AG04450 (cell line): Measurements from ENCODE around the gene ZFP69B. TPM values are rescaled to one million over a fixed set of nuclear protein-coding genes. Genes with fewer than 3 reads are reported as not detected.
"Not testable (repeated sequence)": the region's sequence is repeated elsewhere in the genome, so short reads cannot be mapped to it uniquely, and the experiment has no call there.

Experiments
- CTCF ChIA-PET: fragments of 300-600, 350-600 bp; formaldehyde crosslinking; extraction: SDS; loops from one replicate; lab custom pipeline; 2022; ENCODE audit warnings: antibody characterized with exemption, inconsistent platforms; lab: Charles Lee
- POLR2A ChIA-PET: fragments of 350-600 bp; formaldehyde crosslinking; extraction: SDS; loops from one replicate; lab custom pipeline; 2021; ENCODE audit warnings: antibody characterized with exemption, inconsistent platforms; lab: Yijun Ruan, JAX
- DNase-seq: peaks from one replicate; pipeline ENCODE4 v3.0.0-alpha.2; 2011; ENCODE audit warnings: low read depth, low spot score
- H3K27ac ChIP-seq: one replicate; pipeline ENCODE4 v1.5.1; 2012; ENCODE audit warnings: low read depth, low read length, control low read depth
- H3K27me3 ChIP-seq: one replicate; pipeline ENCODE4 v1.6.0; 2012; ENCODE audit warnings: low read length; ENCODE audit not compliant: control insufficient read depth, insufficient read depth
- H3K4me3 ChIP-seq: 2 replicates; pipeline ENCODE4 v1.5.1; 2011; ENCODE audit warnings: mild to moderate bottlenecking, low read depth, low read length, control low read depth
- H3K9me3 ChIP-seq: 2 replicates; pipeline ENCODE4 v1.5.1; 2012; ENCODE audit warnings: low read length; ENCODE audit not compliant: control insufficient read depth, insufficient read depth
- CTCF ChIP-seq: IDR thresholded peaks from 2 replicates; pipeline ENCODE4 v1.5.1; 2011; ENCODE audit warnings: low read depth, low read length, control low read depth, inconsistent platforms
- polyA plus RNA-seq: library from polyadenylated mRNA; depleted of rRNA; stranded (reverse); fragments of >200 nt; gene quantifications from 2 replicates; pipeline ENCODE4 v1.2.3, GENCODE V29; 2011

ZFP69B gene
- polyA plus RNA-seq, 1 experiment, result 5.9 TPM

GRCh38 chr1:40476924-40477677, 26.8 kb downstream of the ZFP69B start, which contains the start of gene ZFP69:
Gene ZFP69, plus strand, starts transcription at chr1:40477290. Its CDS starts 2,072 bp downstream, at chr1:40479362.
- Histone ChIP-seq H3K9me3 (peaks cover 20% of the 10 kb centered on the region), H3K27ac (no peak within 1 kb of the TSS), H3K27me3 (no peaks in the 10 kb centered on the region), H3K4me3 (peak within 1 kb of the TSS; percentile 71)
- TF ChIP-seq CTCF, result no peak
- ChIA-PET POLR2A (interaction anchor here (1.3 to 2.1 kb wide), 2 partner anchors 27 to 214 kb away, joined by 5 to 8 read pairs; partner anchors contain the start of genes NFYC and ZFP69B), CTCF (interaction anchor here (1.2 kb wide), 1 partner anchor 56 kb away, joined by 4 read pairs; no protein-coding TSS in a partner anchor)
- DNase-seq, result peak; percentile 4

- no peaks in the 10 kb centered on the region for H3K27me3 ChIP-seq
- ChIA-PET CTCF (interaction anchor here (1.2 kb wide), 1 partner anchor 55 kb away, joined by 4 read pairs; no protein-coding TSS in a partner anchor), POLR2A (interaction anchor here (1.3 to 2.1 kb wide), 2 partner anchors 27 to 214 kb away, joined by 5 to 8 read pairs; partner anchors contain the start of genes NFYC and ZFP69B)
- H3K9me3 ChIP-seq, result peaks cover 20% of the 10 kb centered on the region
- no peak for DNase-seq
- peak overlapping the region; percentile 71 for H3K4me3 ChIP-seq
- no peak for TF ChIP-seq CTCF
- no peak overlapping the region for H3K27ac ChIP-seq
These were observed 27.4 kb downstream of the ZFP69B start for GRCh38 chr1:40477678-40478053.

GRCh38 chr1:40478276-40478675, 28.0 kb downstream of the ZFP69B start:
- no peak for TF ChIP-seq CTCF
- DNase-seq, result no peak
- peaks cover 20% of the 10 kb centered on the region for H3K9me3 ChIP-seq
- H3K27ac ChIP-seq, result no peak overlapping the region
- POLR2A ChIA-PET, result interaction anchor here (2.1 kb wide), 1 partner anchor 28 kb away, joined by 8 read pairs; the partner anchor contains the start of gene ZFP69B
- H3K27me3 ChIP-seq, result no peaks in the 10 kb centered on the region
- H3K4me3 ChIP-seq, result peak overlapping the region; percentile 71
- CTCF ChIA-PET, result interaction anchor here (1.2 kb wide), 1 partner anchor 55 kb away, joined by 4 read pairs; no protein-coding TSS in a partner anchor

GRCh38 chr1:40479156-40479555, 28.9 kb downstream of the ZFP69B start:
- Histone ChIP-seq H3K27ac (no peak overlapping the region), H3K9me3 (peaks cover 26% of the 10 kb centered on the region), H3K27me3 (no peaks in the 10 kb centered on the region), H3K4me3 (no peak overlapping the region)
- ChIA-PET POLR2A (no interaction called here), CTCF (interaction anchor here (0.5 kb wide), 1 partner anchor 72 kb away, joined by 5 read pairs; no protein-coding TSS in a partner anchor)
- no peak for TF ChIP-seq CTCF
- DNase-seq, result no peak

GRCh38 chr1:40495315-40495903, 45.1 kb downstream of the ZFP69B start:
- CTCF ChIA-PET, result no interaction called here
- no peak for TF ChIP-seq CTCF
- H3K4me3 ChIP-seq, result no peak overlapping the region
- H3K27ac ChIP-seq, result no peak overlapping the region
- no peak for DNase-seq
- POLR2A ChIA-PET, result no interaction called here
- no peaks in the 10 kb centered on the region for H3K27me3 ChIP-seq
- H3K9me3 ChIP-seq, result peaks cover 44% of the 10 kb centered on the region

- H3K27me3 ChIP-seq, CTCF ChIA-PET, H3K4me3 ChIP-seq, H3K27ac ChIP-seq, DNase-seq: not testable (repeated sequence)
- H3K9me3 ChIP-seq, result peaks cover 64% of the 10 kb centered on the region
- POLR2A ChIA-PET, result interaction anchor here (0.7 kb wide), 1 partner anchor 96 kb away, joined by 4 read pairs; no protein-coding TSS in a partner anchor
These were observed 52.4 kb downstream of the ZFP69B start for GRCh38 chr1:40502651-40503050.
